ENCODE results near the gene AKAP17A. TPM values are rescaled to one million over a fixed set of nuclear protein-coding genes. Genes with fewer than 3 reads are reported as not detected.

Gene AKAP17A, protein sequence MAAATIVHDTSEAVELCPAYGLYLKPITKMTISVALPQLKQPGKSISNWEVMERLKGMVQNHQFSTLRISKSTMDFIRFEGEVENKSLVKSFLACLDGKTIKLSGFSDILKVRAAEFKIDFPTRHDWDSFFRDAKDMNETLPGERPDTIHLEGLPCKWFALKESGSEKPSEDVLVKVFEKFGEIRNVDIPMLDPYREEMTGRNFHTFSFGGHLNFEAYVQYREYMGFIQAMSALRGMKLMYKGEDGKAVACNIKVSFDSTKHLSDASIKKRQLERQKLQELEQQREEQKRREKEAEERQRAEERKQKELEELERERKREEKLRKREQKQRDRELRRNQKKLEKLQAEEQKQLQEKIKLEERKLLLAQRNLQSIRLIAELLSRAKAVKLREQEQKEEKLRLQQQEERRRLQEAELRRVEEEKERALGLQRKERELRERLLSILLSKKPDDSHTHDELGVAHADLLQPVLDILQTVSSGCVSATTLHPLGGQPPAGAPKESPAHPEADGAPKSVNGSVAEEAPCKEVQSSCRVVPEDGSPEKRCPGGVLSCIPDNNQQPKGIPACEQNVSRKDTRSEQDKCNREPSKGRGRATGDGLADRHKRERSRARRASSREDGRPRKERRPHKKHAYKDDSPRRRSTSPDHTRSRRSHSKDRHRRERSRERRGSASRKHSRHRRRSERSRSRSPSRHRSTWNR
- 22.2 and 32.2 TPM in 2 replicates for total RNA-seq

DNA sequence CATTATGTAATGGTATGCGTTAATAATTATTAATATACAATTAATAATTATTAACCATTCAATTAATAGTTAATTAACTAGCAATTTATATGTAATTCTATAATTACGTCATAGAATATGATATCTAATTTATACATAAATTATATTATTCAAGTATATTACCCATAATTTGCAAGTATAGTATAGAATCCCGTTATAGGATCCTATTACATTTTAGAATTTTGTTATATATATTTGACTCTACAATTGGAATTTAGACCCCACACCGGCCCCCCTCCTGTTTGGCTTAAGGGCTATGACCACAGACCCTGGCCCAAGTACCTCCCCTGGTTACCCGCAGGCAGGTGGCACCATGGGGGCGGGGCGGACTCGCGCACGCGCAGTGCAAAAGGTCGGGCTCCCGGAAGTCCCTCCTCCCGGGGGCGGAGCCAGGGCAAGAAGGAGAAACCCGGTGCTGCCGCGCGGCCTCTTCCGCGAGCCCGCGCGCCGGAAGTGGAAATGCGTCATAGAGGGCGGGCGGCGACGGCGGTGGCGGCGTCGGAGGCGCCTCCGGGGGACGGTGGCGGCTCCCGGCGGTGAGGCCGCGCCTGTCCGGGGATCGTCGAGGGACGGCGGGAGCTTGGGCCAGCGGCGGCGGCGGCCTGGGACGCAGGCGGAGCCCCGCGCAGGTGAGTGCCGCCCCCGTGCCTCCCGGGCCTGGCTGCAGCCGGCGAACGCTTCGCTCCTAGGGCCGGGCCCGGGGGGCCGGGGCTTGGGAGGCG is at the start of gene AKAP17A:
Gene AKAP17A, plus strand, starts transcription at position 503 of the 761 bp plus-strand sequence. CDS start 1,859 bp downstream, outside the sequence.

DNA sequence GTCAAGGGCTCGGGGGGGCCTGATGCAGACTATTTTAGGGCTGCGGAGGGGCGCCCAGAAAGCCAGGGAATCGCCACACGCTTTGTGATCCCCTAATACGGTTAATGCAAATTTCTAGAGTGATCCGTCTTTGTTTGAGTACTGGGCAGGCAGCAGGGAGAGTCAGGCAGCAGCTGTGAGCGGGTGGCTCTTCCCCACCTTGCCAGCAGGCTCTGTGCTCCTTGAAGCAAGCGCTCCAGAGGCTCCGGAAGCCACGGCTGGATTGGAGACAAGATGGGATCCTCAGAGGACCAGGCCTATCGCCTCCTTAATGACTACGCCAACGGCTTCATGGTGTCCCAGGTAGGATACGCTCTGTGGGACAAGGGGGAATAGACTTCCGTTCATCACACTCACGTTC is 23.5 kb downstream of the AKAP17A start, which contains the start of gene ASMT:
Gene ASMT, plus strand, starts transcription at position 133 of the 400 bp plus-strand sequence. Its CDS starts 141 bp downstream, at position 274.

Other genes starting within 250 kb of the AKAP17A start
- 294 and 322 TPM in 2 replicates for gene SLC25A6, start 199.5 kb upstream of the AKAP17A start, total RNA-seq
- gene ASMTL, start 138.7 kb upstream of the AKAP17A start, total RNA-seq: 20.7 and 21.4 TPM in 2 replicates
- not detected in 2 replicates for gene P2RY8, start 54.4 kb upstream of the AKAP17A start, total RNA-seq
- gene ASMT, start 23.5 kb downstream of the AKAP17A start, total RNA-seq: not detected in 2 replicates